NCI-H2227 (cell line): ENCODE data around the gene MAP3K7CL.
A peak's percentile ranks its signal among the peaks of the same experiment; 100 is the strongest.
"Not testable (repeated sequence)": the region's sequence is repeated elsewhere in the genome, so short reads cannot be mapped to it uniquely, and the experiment has no call there.

ENCODE experiments used
- DNase-seq: peaks from one replicate; lab custom pipeline; 2025; ENCODE audit not compliant: unreplicated experiment; lab: John Stamatoyannopoulos, UW

The MAP3K7CL gene

DNA sequence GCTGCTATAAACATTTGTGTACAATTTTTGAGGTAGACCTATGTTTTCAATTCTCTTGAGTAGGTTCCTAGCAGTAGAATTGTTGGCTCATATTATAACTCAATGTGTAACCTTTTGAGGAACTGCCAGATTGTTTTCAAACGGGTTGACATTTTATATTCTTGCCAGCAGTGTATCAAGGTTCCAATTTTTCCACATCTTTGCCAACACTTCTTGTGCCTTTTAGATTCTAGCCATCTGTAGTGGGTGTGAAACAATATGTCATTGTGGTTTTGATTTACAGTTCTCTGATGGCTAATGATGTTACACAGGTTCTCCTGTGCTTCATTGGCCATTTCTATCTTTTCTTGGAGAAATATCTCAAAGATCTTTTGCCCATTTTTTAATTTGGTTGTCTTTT, 36.4 kb downstream of the MAP3K7CL start:
- no peak for DNase-seq

DNA sequence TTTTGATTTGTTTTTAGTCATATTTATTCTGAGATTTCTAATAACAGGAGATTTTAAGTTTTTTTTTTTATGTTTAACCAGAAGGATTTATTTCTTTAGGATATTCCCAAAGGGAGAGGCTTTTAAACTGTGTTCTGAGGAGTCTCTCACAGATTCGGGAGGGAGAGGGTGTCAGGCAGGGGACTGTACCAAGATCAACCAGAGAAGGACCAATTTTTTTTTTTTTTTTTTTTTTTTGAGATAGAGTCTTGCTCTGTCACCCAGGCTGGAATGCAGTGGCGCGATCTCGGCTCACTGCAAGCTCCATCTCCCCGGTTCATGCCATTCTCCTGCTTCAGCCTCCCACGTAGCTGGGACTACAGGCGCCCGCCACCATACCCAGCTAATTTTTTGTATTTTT, 37.0 kb downstream of the MAP3K7CL start:
- DNase-seq = not testable (repeated sequence)

DNA sequence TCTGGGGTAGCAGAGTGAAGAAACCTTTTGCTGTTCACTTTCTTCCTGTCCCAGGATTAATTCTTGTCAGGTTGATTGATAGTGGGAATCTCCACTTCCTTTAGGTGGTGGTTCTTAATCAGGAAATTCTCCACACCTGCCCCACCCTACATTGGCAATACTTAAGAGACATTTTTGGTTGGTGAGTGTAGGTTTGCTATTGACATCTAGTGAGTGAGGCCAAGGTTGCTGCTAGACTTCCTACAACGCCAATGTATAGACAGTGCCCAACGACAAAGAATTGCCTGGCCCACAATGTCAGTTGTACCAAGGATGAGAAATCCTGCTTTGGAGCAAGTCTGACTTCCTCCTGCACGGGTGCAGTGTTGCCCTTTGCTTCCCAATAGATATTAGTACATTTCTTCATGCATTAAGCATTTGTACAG, 38.5 kb downstream of the MAP3K7CL start:
- no peak for DNase-seq

DNA sequence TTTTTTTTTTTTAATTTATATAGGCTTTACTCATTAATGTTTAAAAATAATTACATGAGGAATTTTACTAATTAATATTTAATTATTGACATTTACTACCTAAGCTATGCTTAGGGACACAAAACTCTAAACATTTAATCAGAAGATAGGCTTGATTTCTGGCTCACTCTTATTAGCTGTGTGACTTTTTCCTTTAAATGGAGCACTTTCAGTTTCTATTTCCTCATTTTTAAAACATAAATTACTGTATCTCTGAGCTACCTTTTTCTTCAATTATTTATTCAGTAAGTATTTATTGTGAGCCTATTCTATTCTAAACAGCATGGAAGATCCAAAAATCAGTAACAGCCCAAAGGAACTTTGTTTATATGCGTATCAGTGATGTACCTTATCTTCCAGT, 40.5 kb downstream of the MAP3K7CL start:
- no peak for DNase-seq

DNA sequence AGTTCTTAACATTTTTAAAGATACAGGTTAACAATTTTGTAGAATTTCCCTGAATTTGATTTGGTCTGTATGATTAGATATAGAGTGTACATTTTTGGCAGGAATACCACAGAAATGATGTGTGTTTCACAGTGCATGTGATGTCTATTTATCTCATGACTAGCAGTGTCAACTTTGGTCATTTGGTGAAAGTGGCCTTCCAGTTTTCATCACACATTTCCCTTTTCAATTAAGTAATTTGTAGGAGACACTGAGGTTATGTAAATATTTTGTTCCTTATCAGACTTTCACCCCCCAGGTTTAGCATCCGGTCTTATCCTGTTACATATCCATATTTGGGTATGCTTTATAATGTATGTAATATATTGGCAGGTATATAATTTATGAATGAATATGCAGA, 41.8 kb downstream of the MAP3K7CL start:
- no peak for DNase-seq

DNA sequence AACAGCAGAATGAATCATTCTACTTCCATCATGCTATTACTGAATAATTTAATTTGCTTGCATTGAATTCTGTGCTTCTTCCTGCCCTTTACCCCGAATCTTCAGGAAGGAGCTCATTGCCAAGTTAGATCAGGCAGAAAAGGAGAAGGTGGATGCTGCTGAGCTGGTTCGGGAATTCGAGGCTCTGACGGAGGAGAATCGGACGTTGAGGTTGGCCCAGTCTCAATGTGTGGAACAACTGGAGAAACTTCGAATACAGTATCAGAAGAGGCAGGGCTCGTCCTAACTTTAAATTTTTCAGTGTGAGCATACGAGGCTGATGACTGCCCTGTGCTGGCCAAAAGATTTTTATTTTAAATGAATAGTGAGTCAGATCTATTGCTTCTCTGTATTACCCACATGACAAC, 44.2 kb downstream of the MAP3K7CL start:
- DNase-seq = no peak

DNA sequence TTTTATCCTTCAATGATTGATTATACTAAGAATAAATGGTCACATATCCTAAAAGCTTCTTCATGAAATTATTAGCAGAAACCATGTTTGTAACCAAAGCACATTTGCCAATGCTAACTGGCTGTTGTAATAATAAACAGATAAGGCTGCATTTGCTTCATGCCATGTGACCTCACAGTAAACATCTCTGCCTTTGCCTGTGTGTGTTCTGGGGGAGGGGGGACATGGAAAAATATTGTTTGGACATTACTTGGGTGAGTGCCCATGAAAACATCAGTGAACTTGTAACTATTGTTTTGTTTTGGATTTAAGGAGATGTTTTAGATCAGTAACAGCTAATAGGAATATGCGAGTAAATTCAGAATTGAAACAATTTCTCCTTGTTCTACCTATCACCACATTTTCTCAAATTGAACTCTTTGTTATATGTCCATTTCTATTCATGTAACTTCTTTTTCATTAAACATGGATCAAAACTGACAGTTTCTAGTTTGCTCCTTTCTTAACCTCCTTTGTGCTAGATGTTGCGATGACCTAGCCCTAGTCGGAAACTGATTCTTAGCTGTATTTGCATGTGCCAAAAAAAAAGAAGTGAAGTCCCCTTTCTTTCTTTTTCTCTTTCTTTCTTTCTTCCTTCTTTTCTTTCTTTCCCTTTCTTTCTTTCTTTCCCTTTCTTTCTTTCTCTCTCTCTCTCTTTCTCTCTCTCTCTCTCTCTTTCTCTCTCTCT, 45.1 kb downstream of the MAP3K7CL start:
- no peak for DNase-seq

DNA sequence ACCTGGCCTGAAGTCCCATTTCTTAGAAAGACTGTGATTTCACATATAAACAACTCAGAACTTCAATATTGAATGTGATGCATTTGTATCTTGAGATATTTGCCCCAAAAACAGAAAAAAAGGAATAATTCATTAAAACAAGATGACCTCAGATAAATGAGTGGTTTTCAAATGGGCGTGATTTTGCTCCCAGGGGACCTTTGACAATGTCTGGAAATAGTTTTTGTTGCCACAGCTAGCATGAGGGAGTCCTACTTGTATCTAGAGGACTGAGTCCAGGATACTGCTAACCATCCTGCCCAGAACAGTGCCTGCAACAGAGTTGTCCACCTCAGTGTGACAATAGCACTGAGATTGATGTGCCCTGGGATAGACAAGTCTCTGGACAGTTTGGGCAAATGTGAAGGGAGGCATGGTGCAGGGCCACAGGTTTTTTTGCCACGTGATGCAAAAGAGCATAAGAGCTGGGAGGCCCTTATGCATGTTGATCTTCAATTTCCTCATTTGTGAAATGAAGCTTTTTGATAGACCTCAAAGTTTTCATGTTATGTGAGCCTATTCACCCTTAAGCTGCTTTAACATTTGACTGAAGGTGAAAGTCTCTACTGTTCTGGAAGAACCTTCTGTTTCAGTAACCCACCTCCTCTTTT, 46.2 kb downstream of the MAP3K7CL start:
- DNase-seq = no peak

DNA sequence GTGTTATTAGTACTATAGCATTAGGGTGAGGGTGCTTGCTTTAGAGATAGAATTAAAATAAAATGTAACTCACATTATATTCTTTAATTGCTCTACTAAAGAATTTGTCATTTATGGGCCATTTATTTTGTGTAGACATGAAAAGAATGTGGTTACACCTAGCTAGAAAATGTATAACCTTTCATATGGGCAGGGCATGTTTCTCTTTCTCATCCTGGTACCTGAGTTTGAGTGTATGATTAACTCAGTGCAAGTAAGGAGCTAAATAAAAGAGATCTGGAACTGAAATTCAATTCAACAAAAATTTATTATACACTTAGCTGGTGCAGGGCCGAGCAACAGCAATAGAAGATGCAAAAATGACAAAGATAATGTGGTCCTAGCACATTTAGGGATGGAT, 47.4 kb downstream of the MAP3K7CL start:
- DNase-seq = no peak

DNA sequence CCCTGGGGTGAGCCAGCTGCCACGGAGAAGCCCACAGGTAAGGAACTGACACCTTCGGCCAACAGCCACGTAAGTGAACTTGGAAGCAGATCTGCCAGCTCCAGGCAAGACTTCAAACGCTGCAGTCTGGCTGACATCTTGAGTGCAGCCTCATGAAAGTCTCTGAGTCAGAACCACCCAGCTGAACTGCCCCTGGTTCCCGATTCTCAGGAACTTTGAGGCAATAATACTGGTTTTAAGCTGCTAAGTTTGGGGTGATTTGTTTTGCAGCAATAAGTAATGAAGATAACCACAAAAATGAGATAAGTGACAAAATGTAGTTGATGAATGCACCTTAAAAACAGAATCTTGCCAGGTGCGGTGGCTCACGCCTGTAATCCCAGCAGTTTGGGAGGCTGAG, 48.5 kb downstream of the MAP3K7CL start:
- no peak for DNase-seq

DNA sequence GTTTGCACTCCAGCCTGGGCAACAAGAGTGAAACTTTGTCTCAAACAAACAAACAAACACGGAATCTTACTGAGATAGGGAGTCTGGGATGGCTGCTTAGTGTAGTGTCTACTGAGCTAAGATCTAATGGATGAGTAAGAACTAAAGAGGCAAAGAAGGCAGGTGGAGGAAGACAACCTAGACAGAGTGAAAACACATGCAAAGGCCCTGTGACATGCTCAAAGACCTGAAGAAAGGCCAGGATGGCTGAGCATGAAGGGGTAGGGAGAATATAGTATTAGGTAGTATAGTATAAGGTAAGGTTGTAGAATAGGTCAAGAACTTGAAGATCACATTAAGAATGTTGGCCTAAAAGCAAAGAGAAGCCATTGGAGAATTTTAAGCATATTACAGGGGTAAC, 49.1 kb downstream of the MAP3K7CL start:
- no peak for DNase-seq

DNA sequence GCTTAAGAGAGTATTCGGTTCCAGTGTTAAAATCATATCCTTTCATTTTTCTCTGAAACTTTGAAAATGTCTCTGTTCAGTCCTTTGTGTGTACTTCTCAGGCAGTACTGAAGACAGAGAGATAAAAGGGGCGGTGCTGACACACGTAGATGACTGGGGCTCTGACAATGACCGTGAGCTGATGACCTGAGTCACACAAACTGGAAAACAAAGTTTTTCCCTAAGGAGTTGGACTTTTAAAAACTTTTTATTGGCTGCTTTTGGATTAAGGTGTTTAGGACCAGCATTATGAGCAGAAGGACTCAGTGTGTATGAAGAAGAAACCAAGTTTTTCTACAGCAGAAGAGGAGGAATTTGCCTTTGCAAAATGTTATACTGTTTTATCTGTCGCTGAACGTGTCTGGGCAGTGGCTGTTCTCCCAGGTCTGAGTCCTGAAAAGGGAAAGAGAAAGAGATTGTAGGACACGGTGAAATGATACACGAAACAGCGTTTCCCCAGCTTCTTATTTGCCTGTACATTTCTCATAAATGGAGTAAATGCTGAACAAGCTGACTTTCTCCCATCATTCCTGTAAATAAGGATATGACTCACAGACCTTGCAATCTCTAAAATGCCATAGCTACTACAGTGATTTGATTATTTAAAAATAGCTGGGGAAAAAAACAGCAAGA, 51.5 kb downstream of the MAP3K7CL start:
- DNase-seq = no peak

DNA sequence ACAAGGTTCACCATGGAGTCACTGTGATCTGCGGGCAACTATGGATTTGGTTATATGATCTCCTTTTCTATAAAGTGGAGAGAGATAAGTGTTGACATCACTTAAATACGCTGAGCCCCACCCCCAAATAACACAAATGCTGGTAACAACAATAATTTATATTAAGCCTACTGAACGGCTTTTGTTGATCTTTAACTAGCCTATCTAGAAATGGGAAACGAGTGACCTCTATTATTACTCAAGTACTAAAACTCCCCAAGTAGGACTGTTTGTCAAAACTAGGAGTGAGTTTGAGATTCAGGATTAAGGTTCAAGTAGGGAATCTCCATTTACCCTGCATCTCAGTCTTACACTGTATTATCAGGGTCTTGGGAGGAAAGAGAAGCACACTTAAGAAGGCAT, 52.2 kb downstream of the MAP3K7CL start:
- DNase-seq = no peak

DNA sequence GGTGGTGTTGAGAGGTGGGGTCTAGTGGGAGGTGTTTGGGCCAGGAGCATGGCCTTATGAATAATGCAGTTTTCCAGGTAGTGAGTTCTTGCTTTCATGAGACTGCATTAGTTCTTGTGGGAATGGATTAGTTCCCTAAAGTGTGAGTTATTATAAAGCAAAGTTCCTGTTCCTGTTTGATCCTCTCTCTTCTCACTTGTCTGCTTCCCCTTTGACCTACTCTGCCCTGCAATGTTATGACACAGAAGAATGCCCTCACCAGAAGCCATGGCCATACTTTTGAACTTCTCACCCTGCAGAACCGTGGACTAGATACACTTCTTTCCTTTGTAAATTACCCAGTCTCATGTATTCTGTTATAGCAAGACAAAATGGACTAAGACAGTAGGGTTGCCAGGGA, 53.6 kb downstream of the MAP3K7CL start:
- no peak for DNase-seq

DNA sequence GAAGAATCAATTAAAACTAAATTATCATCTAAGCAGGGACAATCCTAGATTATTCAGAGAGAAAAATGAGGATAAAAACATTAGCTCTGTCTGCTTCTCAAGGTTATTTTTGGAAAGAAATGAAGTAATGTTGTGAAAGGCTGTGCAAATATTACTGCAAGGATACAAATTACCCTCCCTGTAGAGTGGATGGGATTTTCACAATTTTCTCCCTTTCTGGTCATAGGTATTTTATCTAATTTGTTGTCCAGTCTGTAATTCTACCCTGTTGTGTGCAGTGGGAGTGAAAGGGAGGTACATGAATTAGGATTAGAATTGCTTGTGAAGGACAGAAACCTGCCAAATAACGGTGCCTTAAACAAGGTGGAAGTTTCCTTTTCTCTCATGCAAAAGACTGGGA, 54.7 kb downstream of the MAP3K7CL start:
- DNase-seq = no peak

DNA sequence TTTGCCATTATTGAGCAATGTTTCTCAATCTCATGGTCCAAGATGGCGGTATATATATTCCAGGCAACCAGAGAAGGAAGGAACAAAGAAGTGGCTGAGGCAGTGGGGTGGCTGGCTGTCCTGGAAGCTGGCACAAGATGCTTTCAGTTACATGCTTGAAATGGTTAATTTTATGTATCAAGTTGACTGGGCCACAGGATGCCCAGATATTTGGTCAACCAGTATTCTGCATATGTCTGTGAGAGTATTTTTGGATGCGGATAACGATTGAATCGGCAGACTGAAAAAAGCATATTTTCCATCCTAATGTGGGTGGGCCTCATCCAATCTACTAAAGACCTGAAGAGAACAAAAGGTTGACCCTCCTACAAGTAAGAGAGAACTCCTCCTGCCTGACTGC, 55.2 kb downstream of the MAP3K7CL start:
- no peak for DNase-seq

DNA sequence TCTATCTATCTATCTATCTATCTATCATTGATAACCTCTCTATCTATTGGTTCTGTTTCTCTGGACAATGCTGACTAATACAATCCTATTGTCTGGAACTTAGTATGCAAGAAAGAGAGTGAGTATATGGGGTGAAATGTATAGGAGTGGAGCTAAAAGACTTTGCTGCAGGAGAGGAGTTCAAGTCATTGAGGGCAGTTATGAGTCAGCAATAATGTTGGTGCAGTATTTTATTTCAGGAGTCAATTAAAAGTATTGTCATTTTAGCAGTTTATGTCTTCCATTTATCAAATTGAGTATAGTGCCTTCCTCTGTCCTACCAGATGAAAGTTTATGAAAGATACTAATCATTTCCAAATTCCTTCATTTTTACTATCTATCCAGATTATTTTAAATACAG, 55.8 kb downstream of the MAP3K7CL start:
- no peak for DNase-seq

DNA sequence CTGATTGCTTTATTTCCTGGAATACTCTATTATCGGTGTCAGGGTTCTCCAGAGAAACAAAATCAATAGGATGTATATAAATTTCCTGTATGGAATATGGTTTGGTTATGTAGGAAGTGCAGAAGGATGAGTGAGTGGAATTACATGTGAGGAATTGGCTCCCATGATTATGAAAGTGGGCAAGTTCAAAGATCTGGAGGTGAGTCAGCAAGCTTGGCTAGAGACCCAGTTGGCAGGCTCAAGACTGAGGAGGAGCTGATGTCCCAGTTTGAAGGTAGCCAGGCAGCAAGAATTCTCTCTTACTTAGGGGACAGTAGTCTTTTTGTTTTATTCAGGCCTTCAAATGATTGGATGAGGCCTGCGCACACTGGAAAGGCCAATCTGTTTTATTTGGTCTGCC, 57.5 kb downstream of the MAP3K7CL start:
- DNase-seq = no peak

DNA sequence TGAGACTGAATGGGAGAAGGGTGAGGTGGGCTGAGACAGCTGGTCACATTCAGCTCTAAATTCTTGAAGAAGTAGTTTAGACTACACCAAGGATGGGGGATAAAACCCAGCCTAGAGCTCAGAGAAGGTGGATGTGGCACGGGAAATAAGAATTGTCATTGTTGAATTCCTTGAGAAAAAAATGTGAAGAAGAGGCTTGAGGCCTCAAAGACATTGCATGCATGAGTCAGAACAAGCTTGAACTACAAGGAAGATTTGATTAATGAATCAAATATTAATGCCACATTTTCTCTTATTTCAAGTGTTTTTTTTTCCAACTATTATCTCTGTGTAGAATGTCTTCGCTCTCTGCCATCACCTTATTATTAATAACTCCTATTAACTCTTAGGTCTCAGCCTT, 58.9 kb downstream of the MAP3K7CL start:
- DNase-seq = no peak

DNA sequence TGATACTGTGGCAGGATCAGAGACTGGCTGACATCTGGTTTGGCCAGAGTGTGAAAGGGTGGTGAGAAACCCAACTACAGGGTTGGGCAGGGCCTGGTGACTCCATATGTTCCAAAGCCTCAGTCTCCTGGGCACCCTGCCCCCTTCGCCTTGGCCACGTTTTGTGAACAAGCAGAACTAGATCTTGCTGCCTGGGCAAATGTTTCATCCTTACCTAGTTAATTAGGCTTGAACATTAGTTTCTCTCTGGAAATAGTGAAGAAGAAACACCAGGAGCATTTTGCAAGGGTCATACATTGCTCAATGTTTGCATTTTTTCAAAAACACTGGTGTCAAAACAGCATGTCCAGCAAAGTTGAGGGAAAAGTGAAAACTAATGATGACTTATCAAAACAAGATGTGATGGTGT, 60.5 kb downstream of the MAP3K7CL start:
- no peak for DNase-seq

DNA sequence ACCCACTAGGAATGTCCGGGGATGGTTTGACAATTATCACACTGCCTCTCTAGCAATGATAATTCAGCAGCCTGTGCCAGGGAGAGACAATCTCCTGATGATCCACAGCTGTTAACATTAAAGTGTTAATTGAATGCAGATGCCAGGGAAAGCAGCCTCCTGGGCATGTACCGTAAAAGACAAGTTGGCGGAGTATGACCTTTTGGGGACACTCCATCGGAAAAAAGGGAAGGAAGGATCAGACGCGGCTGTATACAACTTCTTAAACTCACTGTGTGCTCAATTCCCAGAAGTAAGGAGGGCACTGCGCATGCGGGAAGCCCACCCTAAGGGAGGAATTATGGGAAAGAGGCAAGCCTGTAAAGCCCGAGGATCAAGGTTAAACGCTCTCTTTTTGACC, 62.6 kb downstream of the MAP3K7CL start:
- DNase-seq = peak; percentile 61

DNA sequence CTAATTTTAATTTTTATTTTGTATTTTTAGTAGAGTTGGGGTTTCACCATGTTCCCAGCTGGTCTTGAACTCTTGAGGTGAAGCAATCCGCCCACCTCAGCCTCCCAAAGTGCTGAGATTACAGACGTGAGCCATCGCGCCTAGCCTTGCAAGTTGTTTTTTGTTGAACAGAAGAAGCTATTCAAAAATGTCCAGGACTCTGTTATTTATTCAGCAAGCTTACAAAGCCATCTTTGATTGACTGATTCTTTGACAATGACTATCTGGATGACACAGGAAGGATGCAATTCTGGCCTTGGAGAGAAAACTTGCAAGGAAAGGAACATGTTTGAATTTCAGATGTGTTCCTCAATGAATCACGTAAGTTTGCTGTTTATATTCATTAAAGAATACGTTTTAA, 63.5 kb downstream of the MAP3K7CL start:
- no peak for DNase-seq
